22Rv1 (cell line): ENCODE measurements around the gene ENTPD2.

Experiments used
- ZFX ChIP-seq: fragments of 450-650 bp; IDR thresholded peaks from 2 replicates; pipeline ENCODE4 v1.6.1; 2017; ENCODE audit warnings: antibody characterized with exemption, borderline replicate concordance
- TF ChIP-seq, protein P1 (sequence below): fragments of 450-650 bp; IDR thresholded peaks from 2 replicates; pipeline ENCODE4 v1.5.1; 2017; ENCODE audit warnings: mild to moderate bottlenecking

DNA sequence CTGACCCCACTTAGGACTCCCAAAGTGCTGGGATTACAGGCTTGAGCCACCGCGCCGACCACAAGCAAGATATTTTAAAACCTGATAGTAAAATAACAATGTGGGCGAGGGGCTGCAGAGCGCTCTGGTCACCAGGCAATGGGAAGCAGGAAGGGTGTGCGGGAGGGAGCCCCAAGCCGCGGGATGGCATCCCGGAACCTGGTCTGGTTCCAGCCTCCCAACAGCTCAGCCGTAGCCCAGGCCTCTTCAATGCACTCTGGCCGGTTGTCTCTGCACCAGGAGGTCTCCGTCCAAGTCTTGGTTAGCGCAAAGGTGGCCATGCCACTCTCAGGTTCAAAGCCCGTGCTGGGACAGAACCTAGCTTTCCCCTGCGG is 22.8 kb upstream of the ENTPD2 start:
- TF ChIP-seq, protein P1, sequence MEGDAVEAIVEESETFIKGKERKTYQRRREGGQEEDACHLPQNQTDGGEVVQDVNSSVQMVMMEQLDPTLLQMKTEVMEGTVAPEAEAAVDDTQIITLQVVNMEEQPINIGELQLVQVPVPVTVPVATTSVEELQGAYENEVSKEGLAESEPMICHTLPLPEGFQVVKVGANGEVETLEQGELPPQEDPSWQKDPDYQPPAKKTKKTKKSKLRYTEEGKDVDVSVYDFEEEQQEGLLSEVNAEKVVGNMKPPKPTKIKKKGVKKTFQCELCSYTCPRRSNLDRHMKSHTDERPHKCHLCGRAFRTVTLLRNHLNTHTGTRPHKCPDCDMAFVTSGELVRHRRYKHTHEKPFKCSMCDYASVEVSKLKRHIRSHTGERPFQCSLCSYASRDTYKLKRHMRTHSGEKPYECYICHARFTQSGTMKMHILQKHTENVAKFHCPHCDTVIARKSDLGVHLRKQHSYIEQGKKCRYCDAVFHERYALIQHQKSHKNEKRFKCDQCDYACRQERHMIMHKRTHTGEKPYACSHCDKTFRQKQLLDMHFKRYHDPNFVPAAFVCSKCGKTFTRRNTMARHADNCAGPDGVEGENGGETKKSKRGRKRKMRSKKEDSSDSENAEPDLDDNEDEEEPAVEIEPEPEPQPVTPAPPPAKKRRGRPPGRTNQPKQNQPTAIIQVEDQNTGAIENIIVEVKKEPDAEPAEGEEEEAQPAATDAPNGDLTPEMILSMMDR = no peak
- no peak for TF ChIP-seq ZFX
